ENCODE measurements around the gene WSCD2. TPM values are rescaled to one million over a fixed set of nuclear protein-coding genes. Genes with fewer than 3 reads are reported as not detected.
"Not testable (repeated sequence)": the region's sequence is repeated elsewhere in the genome, so short reads cannot be mapped to it uniquely, and the experiment has no call there.

Gene WSCD2
- total RNA-seq, 1 experiment from 2014 or later: not detected

- TF ChIP-seq CTCF (IDR thresholded peaks at IDR 0.05; ENCODE audit: insufficient read depth in 1 of 2, low read depth in 1 of 2, low read length in 1 of 2, severe bottlenecking in 1 of 2, unreplicated experiment in 1 of 2): no peak
- H3K36me3 Mint-ChIP-seq (ENCODE audit: insufficient read depth, unreplicated experiment): no peaks in the 10 kb centered on the region
- H3K9me3 ChIP-seq: no peaks in the 10 kb centered on the region
- ChIA-PET POLR2A (no interaction called here), CTCF (no interaction called here)
- H3K9me3 Mint-ChIP-seq (ENCODE audit: unreplicated experiment): no peaks in the 10 kb centered on the region
- H3K27ac Mint-ChIP-seq (ENCODE audit: unreplicated experiment): no peak overlapping the region
- intact Hi-C loops (cut with micrococcal nuclease; ENCODE audit: unreplicated experiment): no loop called here
- H3K27me3 ChIP-seq (replicated peaks; ENCODE audit: control insufficient read depth, insufficient read depth, low read length): no peaks in the 10 kb centered on the region; the same call in none of the 2 replicates
- no peak for DNase-seq
- no peak overlapping the region for H3K4me3 Mint-ChIP-seq (ENCODE audit: unreplicated experiment)
- H3K4me1 Mint-ChIP-seq (ENCODE audit: low read depth, unreplicated experiment): no peaks in the 10 kb centered on the region
- no peaks in the 10 kb centered on the region for H3K36me3 ChIP-seq (ENCODE audit: control insufficient read depth, insufficient read depth, low read length)
- H3K27me3 Mint-ChIP-seq (ENCODE audit: insufficient read depth, unreplicated experiment): peaks cover 15% of the 10 kb centered on the region
- no peaks in the 10 kb centered on the region for H3K4me1 ChIP-seq
- no TSS peak for BruUV-seq (replicated peaks)
- H3K4me3 ChIP-seq (ENCODE audit: low read depth, low read length): no peak overlapping the region
Measured at GRCh38 chr12:108218921-108219320, 89.8 kb downstream of the WSCD2 start.

GRCh38 chr12:108225101-108225500, 96.0 kb downstream of the WSCD2 start:
- H3K36me3 ChIP-seq (ENCODE audit: control insufficient read depth, insufficient read depth, low read length); BruUV-seq (replicated peaks); H3K4me1 Mint-ChIP-seq (ENCODE audit: low read depth, unreplicated experiment); H3K4me3 ChIP-seq (ENCODE audit: low read depth, low read length); H3K36me3 Mint-ChIP-seq (ENCODE audit: insufficient read depth, unreplicated experiment); H3K27me3 ChIP-seq (replicated peaks; ENCODE audit: control insufficient read depth, insufficient read depth, low read length); H3K4me1 ChIP-seq; H3K27ac Mint-ChIP-seq (ENCODE audit: unreplicated experiment); intact Hi-C loops (cut with micrococcal nuclease; ENCODE audit: unreplicated experiment); DNase-seq; H3K4me3 Mint-ChIP-seq (ENCODE audit: unreplicated experiment); H3K9me3 ChIP-seq; POLR2A ChIA-PET; H3K9me3 Mint-ChIP-seq (ENCODE audit: unreplicated experiment); CTCF ChIA-PET: not testable (repeated sequence)
- H3K27me3 Mint-ChIP-seq (ENCODE audit: insufficient read depth, unreplicated experiment): peaks cover 11% of the 10 kb centered on the region

- no peak overlapping the region for H3K4me3 Mint-ChIP-seq (ENCODE audit: unreplicated experiment)
- Histone ChIP-seq H3K4me1 (no peaks in the 10 kb centered on the region), H3K9me3 (peaks cover 8% of the 10 kb centered on the region), H3K4me3 (ENCODE audit: low read depth, low read length) (no peak overlapping the region), H3K27me3 (replicated peaks; ENCODE audit: control insufficient read depth, insufficient read depth, low read length) (no peaks in the 10 kb centered on the region), H3K36me3 (ENCODE audit: control insufficient read depth, insufficient read depth, low read length) (no peaks in the 10 kb centered on the region)
- no peak for TF ChIP-seq CTCF (IDR thresholded peaks at IDR 0.05; ENCODE audit: insufficient read depth in 1 of 2, low read depth in 1 of 2, low read length in 1 of 2, severe bottlenecking in 1 of 2, unreplicated experiment in 1 of 2)
- no peaks in the 10 kb centered on the region for H3K36me3 Mint-ChIP-seq (ENCODE audit: insufficient read depth, unreplicated experiment)
- intact Hi-C loops (cut with micrococcal nuclease; ENCODE audit: unreplicated experiment): no loop called here
- no peaks in the 10 kb centered on the region for H3K4me1 Mint-ChIP-seq (ENCODE audit: low read depth, unreplicated experiment)
- no peak overlapping the region for H3K27ac Mint-ChIP-seq (ENCODE audit: unreplicated experiment)
- peaks cover 9% of the 10 kb centered on the region for H3K9me3 Mint-ChIP-seq (ENCODE audit: unreplicated experiment)
- no TSS peak for BruUV-seq (replicated peaks)
- POLR2A ChIA-PET: no interaction called here
- peaks cover 18% of the 10 kb centered on the region for H3K27me3 Mint-ChIP-seq (ENCODE audit: insufficient read depth, unreplicated experiment)
- no peak for DNase-seq
- CTCF ChIA-PET: no interaction called here
Measured at GRCh38 chr12:108226866-108227265, 97.8 kb downstream of the WSCD2 start.

GRCh38 chr12:108228746-108229145, 99.7 kb downstream of the WSCD2 start:
- no peak for TF ChIP-seq CTCF (IDR thresholded peaks at IDR 0.05; ENCODE audit: insufficient read depth in 1 of 2, low read depth in 1 of 2, low read length in 1 of 2, severe bottlenecking in 1 of 2, unreplicated experiment in 1 of 2)
- POLR2A ChIA-PET: no interaction called here
- H3K27ac Mint-ChIP-seq (ENCODE audit: unreplicated experiment): no peak overlapping the region

More at GRCh38 chr12:108228746-108229145, 99.7 kb downstream of the WSCD2 start:
- peaks cover 18% of the 10 kb centered on the region for H3K27me3 Mint-ChIP-seq (ENCODE audit: insufficient read depth, unreplicated experiment)
- intact Hi-C loops (cut with micrococcal nuclease; ENCODE audit: unreplicated experiment): no loop called here
- Histone ChIP-seq H3K4me1 (no peaks in the 10 kb centered on the region), H3K4me3 (ENCODE audit: low read depth, low read length) (no peak overlapping the region), H3K27me3 (replicated peaks; ENCODE audit: control insufficient read depth, insufficient read depth, low read length) (no peaks in the 10 kb centered on the region), H3K9me3 (peaks cover 8% of the 10 kb centered on the region), H3K36me3 (ENCODE audit: control insufficient read depth, insufficient read depth, low read length) (no peaks in the 10 kb centered on the region)
- no peak for DNase-seq
- H3K4me1 Mint-ChIP-seq (ENCODE audit: low read depth, unreplicated experiment): no peaks in the 10 kb centered on the region
- H3K9me3 Mint-ChIP-seq (ENCODE audit: unreplicated experiment): peaks cover 9% of the 10 kb centered on the region
- H3K36me3 Mint-ChIP-seq (ENCODE audit: insufficient read depth, unreplicated experiment): no peaks in the 10 kb centered on the region
- no TSS peak for BruUV-seq (replicated peaks)
- no peak overlapping the region for H3K4me3 Mint-ChIP-seq (ENCODE audit: unreplicated experiment)
- CTCF ChIA-PET: no interaction called here
